Measurements from ENCODE around the gene PATJ.

- TF ChIP-seq CTCF (IDR thresholded peaks at IDR 0.05) (no peak), EP300 (IDR thresholded peaks at IDR 0.05) (no peak), POLR2AphosphoS5 (IDR thresholded peaks at IDR 0.05) (no peak), POLR2A (IDR thresholded peaks at IDR 0.05) (no peak)
These were observed 468.7 kb downstream of the PATJ start for GRCh38 chr1:62210960-62211359.

Data from stomach (tissue), 4 donors.